ENCODE results near the gene DNTTIP2.
"Not testable (repeated sequence)": the region's sequence is repeated elsewhere in the genome, so short reads cannot be mapped to it uniquely, and the experiment has no call there.

Gene DNTTIP2

DNA sequence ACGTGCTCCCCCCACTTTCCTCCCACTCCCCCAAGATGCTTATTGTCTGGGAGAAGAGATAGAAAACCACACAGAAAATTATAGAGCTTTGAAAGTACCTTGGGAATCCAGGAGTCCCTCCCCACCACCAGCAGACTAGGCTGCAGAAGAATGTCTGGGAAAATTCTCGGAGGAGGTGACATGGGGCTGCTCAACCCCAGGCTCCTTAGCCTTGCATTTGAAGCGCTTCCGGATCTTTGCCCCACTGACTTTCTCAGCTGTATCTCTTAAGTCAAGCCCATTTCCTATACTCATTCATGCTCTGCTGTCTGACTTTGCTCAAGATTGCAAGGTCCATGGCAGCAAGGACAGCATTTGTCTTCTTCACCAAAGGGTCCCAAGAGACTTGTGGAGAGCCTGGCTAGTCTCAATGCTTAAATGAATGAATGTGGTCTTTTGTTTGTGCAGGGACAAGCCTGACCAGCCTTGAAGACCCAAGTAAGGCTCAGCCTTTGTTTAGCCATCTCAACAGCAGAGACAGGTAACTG lies 38.0 kb downstream of the DNTTIP2 start:
- no peak for DNase-seq (ENCODE audit: low read depth)

DNA sequence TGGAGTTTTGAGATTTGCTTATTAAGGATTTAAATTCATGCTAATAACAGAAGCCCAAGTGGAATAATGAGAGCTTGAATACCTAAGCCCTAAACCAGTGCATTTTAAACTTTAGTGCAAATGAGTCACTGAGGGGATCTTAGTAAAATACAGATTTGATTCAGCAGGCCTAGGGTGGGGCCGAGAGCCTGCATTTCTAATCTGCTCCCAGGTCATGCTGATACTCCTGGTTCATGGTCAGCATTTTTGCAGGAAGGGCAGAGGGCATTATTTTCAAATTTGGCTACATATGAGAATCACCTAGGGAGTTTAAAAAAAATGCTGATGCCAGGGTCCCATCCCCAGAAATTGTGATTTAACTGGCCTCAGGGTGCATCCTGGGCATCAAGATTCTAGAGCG lies 39.3 kb downstream of the DNTTIP2 start:
- no peak for DNase-seq (ENCODE audit: low read depth)

DNA sequence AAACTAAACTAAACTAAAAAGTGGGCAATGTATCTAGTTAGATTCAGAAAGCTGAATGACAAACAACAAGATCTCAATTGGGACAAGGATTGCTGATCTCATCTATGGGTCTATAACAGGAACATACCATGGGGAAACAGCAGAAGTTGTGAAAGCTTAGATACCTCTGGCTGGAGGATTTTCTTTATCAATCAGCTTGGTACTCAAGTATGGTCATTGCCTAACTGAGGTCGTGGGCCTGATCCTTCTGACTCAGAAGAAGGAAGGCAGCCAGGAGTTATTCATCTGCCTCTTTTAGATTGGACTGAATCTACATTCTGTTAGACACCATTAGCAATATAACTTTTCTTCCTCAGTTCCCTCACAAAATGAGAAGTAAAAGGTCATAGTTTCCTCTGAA lies 39.7 kb downstream of the DNTTIP2 start:
- no peak for DNase-seq (ENCODE audit: low read depth)

DNA sequence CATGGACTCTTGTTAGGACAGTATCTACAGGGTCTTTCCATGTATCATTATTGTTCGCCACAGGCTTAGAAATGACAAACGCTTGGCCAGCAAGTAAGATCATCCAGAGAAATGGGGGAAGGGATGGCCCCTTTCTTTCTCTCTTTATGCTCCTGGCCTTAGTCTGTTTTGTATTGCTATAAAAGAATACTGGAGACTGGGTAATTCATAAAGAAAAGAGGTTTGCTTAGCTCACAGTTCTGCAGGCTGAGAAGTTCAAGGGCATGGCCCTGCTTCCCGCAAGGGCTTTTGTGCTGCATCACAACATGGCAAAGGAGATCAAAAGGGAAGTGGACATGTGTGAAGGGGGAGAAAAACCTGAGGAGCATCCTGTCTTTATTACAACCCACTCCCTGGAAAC lies 41.0 kb downstream of the DNTTIP2 start:
- DNase-seq (ENCODE audit: low read depth): no peak

DNA sequence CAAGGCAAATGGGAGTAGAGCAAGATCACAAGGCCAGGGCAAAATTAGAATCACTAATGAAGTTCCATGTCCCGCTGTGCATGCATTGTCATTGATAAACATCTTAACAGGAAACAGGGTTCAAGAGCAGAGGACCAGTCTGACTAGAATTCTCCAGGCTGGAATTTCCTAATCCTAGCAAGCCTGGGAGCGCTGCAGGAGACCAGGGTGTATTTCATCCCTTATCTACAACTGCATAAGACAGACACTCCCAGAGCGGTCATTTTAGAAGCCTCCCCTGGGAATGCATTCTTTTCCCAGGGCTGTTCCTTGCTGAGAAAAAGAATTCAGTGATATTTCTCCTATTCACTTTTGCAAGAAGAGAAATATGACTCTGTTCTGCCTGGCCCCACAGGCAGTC lies 45.7 kb downstream of the DNTTIP2 start:
- not testable (repeated sequence) for DNase-seq (ENCODE audit: low read depth)

DNA sequence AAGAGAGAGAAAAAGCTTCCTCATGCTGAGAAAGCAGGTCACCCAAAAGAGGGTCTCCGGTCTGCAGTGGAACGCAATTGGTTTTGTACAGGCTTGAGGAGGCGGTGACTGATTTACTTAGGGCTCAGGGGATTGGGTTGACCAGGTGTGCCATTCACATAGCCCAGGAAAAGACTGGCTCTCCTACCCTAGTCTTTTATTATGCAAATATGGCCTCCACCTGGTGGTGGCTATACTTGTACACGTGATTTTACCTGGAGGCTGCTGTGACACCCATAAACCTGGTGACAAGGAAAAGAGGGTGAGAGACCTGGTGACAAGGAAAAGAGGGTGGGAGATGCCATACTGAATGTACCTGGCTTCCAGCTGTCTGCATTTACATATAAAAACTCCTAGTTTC lies 49.9 kb downstream of the DNTTIP2 start:
- no peak for DNase-seq (ENCODE audit: low read depth)

DNA sequence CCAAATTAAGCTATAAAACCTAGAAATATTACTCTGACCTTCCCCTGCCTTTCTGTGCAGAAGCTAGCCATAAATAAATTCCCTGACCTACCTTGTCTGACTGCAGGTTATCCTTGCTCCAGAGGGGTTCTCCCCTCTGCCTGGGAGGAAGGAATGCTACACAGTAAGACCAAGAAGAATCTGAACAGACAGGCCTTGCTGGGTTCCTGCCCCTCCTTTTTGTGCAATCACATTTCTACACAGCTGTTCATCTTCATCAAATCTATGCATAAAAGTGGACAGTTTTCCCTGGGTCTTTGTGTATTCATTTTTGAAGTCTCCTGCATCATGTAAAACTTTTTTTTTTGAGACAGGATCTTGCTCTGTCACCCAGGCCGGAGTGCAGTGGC lies 50.6 kb downstream of the DNTTIP2 start:
- DNase-seq (ENCODE audit: low read depth): no peak

DNA sequence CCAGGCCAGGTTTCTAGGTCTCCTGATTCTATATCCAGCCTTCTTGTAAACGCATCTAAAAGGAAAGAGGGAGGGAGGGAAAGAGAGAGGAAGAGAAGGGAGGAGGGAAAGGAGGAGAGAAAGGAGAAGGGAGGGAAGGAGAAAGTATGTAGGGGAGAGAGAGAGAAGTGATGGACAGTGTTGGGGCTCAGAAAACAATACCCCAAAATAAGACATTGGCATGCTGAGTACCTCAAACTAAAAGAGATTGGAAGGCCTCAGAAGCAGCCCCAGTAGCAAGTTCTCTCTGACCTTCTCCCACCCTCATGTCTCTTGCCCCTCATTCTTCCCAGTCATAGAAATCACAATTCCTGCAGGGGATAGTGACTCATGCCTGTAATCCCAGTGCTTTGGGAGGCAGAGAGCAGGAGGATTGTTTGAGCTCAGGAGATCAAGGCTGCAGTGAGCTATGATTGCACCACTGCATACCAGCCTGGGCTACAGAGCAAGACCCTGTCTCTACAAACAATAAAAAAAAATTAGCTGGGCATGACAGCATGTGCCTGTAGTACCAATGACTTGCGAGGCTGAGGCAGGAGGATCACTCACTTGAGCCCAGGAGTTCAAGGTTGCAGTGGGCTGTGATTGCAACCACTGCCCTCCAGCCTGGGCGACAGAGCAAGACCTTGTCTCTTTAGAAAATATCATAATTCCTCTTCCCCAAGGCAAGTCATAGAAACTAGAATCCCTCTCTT lies 51.2 kb downstream of the DNTTIP2 start:
- DNase-seq (ENCODE audit: low read depth): no peak

DNA sequence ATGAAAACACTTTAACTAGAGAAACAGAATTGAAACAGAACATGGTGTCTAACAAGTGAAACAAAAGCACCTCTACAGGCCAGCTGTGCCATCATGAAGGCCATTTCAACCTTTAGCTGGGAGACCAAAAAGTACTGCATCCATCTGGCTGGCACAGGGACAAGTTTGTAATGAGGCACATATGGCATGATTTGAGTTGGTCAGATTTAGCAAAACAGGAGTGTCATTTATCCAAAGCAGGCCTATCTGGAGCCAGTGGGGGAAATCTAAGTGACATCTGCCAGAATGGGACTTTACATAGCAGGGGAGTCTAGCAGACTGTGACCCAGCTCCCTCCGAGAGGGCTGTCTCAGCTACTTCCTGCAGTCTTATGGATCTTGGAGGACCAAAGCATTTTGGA lies 51.9 kb downstream of the DNTTIP2 start:
- DNase-seq (ENCODE audit: low read depth): no peak

DNA sequence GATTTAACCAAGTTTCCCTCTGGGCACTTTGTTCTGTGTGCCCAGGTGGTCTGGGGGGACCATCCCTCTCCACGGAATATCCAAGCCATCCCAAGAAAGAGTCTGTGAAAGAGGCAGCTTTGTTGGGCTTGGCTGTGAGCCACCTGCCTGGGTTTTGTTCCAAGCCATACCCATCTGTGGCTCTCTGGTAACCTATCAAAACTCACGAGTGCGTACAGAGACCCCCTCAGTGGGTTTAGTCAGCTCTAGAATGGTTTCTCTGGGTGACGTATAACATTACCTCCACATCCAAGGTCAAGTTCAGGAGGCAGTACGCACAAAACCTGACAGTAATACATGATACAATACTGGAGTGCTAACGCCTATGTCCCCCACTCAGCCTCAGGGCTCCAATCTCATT lies 54.2 kb downstream of the DNTTIP2 start:
- no peak for DNase-seq (ENCODE audit: low read depth)

DNA sequence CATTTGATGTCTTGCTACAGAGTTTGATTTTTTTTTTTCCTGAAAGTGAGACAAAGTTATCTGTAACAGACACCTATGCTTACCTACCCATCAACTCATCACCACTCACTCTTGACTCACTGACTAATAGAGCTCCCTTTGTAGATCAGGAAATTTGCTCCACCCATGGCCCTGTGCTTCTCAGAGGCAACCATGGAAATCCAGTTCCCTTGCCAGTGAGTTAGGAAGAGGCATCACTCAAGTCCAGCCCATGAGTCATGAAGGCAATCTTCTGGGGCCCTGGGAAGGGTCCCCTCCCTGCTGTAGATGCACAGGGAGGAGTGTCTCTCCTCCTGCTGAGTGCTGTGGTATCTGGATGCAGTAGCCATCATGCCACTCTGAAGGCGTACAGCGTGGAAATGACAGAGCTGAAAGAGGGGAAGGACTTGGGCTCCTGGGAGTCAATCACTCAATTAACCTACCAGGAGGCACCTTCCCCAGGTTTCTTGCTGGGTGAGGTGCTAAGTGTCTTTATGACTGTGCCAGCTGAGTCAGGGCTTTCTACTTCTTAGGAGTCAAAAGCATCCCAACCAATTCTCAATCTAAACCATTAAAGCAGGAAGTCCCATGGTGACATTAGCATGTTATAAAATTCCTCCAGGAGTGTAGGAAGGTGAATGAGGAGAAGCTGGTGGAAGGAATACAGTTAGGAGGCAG lies 56.1 kb downstream of the DNTTIP2 start:
- DNase-seq (ENCODE audit: low read depth): no peak

DNA sequence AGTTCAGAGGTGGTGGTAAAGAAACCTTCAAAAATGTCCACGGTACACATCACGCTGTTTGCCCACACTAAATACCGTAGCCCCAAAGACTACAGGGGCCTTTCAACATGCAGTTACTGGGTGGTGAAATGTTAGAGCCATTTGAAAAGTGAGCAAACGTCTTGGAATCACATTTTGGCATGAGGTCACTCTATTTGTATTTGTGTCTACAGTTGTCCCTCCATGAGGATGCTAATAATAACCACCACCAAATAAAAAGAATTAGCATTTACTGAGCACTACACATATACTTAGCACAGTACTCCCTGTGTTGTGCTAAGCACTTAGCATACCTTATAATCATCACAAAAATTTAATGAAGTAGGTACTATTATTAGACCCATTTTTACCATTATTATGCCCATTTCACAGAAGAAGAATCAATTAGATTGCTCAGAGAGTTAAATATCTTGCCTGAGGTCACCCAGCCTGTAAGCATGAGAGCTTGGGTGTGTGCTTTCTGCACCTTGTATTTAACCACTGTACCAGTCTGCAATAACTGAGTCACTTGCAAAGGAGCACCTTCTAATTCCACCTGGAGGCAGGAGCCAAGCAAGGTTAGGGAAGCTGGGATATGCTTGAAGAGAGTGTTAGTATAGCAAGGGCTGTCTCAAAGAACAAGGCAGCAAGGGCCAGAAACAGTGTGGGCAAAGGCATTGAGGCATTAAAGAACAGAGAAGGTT lies 57.4 kb downstream of the DNTTIP2 start:
- DNase-seq (ENCODE audit: low read depth): no peak

DNA sequence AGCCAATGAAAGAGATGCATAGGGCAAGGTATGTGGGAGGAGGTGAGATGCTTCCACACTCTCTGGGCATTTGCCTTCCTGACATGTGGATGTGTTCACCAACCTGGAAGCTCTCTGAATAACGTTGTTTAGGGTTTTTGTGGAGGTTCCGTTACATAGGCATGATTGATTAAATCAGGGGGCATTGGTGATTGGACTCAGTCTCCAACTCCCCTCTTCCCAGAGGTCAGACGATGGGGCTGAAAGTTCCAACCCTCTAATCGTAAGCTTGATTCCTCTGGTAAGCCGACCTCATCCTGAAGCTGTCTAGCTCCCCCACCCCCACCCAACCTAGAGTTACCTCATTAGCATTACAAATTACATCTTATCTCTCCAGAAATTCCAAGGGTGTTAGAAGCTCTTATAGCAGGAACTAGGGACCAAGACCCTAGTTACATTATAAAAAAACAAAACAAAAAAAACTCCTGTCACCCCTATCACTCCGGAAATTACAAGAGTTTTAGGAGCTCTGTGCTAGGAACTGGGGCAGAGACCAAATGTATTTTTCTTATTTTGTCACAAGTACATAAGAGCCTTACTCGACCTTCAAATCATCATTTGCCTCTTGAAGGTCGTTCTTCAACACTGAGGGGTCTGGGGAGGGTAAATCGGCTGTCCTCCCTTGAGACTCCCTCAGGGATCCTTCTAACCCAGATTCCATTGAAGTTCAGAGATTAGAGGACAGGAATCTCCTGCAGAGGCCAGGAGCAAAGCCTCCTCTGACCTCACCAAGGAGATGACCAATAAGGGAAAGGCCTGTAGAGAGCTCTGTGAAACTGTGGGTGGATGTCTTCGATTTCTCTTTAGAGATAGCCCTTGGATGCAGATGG lies 58.2 kb downstream of the DNTTIP2 start:
- DNase-seq (ENCODE audit: low read depth): no peak

DNA sequence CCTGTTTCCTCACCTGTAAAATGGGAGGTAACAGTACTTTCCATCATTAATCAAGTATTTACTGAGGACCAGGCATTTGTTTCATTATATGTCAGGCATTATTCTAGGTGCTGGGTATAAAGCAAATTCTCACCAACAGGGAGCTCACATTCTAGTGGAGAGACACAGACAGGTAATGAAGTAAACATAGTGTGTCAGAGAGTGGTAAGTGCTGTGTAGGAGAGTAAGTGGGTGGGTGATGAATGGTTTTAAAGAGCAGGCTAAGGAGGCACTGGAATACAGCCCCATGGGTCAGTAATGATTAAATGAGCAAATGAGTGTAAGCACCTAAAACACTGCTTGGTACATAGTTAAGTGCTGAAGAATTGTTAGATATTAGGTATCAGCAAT lies 60.4 kb downstream of the DNTTIP2 start:
- DNase-seq (ENCODE audit: low read depth): no peak

DNA sequence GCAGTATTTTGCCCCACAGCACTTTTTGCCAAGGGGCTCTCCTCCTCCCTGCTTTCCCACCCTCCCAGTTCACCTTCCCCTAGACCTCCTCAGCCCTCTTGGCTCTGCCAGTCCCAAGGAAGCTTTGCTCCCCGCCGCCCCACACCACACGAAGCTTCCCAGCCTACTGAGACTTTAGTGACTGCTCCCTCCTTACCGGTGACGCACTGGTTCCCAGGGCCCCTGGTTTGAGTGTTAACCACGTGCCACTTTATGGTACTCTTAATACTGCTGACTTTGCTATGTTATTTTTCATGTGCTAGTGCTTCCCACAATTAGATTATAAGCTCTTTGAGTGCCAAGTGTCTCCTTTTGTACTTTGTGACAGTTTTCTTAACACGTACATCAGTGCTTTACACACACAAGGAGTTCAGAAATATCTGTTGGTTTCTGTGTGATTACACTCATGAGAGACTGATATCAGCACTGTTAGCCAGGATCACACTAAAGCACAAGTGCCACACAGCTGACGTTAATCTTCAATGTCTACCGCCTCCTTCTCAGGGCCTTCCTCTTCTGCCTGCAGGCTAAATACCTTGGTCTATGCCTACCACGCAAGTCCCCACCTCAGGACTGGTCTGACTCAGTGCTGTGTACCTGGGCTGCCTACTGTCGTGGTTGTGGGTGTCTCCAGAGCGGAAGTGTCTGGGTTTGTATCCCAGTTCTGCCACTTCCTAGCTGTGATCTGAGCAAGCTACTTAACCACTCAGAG lies 61.0 kb downstream of the DNTTIP2 start:
- DNase-seq (ENCODE audit: low read depth): no peak

DNA sequence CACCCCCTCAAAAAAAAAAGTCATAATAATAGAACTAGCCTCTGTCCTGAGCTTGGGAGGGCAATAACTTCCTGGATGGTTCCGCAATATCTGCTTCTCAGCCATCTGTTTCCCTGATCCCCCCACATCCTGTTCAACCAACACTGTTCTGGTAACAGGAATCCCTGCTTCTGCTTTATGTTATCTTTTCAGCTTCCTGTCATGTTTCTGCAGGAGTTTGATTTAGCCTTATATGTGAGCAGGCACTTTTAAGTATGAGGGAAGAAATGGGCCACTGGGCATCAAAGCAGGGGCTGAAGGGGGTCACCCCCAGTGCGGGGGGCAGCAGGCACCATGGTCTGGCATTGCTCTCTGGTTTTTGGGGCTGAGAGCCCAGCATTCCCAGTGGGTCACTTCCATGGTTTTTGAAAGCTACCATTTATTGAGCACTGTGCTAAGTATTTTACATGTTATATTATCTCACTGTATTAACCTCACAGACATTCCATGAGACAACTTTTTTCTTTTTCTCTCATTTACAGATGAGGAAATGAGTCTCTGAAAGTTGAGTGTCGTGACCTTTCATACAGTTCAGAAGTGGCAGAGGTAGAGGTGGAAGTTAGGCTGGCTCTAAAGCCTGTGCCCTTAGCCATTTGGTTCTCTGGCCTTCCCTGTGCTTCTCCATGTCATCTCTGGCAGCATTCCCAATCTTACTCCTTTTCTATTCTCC lies 61.9 kb downstream of the DNTTIP2 start:
- DNase-seq (ENCODE audit: low read depth): no peak
